CD4-positive, alpha-beta T cell (primary cell): ENCODE results near the gene STK32B. TPM values are rescaled to one million over a fixed set of nuclear protein-coding genes. Genes with fewer than 3 reads are reported as not detected.
A peak's percentile ranks its signal among the peaks of the same experiment; 100 is the strongest.
"Not testable (repeated sequence)": the region's sequence is repeated elsewhere in the genome, so short reads cannot be mapped to it uniquely, and the experiment has no call there.

Experiments used
- ATAC-seq: fragments of 200-7000 bp; cut with Tn5 transposase; one replicate; pipeline ENCODE4 v1.10.0; 2022; ENCODE audit warnings: mild to moderate bottlenecking; ENCODE audit not compliant: poor library complexity
- CTCF ChIA-PET: fragments of 350-600 bp; sonication (Branson Sonifier 250); formaldehyde crosslinking; loops from one replicate; lab custom pipeline; 2021; ENCODE audit warnings: antibody characterized with exemption, inconsistent platforms; lab: Charles Lee
- POLR2A ChIA-PET: fragments of 350-600 bp; sonication (Branson Sonifier 250); formaldehyde crosslinking; loops from one replicate; lab custom pipeline; 2021; ENCODE audit warnings: antibody characterized with exemption, inconsistent platforms; lab: Charles Lee
- DNase-seq, 14 experiments: peaks; one replicate each; pipeline ENCODE4 v3.0.0-alpha.2; 2013 to 2020; ENCODE audit warnings: mixed read lengths in 2 of 14
- H3K27ac ChIP-seq, 2 donors: one replicate each; pipeline versions ENCODE4 v1.5.1 to v1.7.0; 2013; ENCODE audit warnings: low read length in 2 of 2, low read depth in 1 of 2, mild to moderate bottlenecking in 1 of 2
- H3K27me3 ChIP-seq, 2 experiments: 1 replicate in 1 of 2; 2 replicates in 1 of 2; pipeline versions ENCODE4 v1.6.1 to v1.7.0; 2013; ENCODE audit warnings: low read length in 2 of 2, control low read depth in 1 of 2, mild to moderate bottlenecking in 1 of 2, moderate library complexity in 1 of 2; ENCODE audit not compliant: insufficient read depth in 2 of 2, control insufficient read depth in 1 of 2
- H3K36me3 ChIP-seq: one replicate; pipeline ENCODE4 v1.6.1; 2013; ENCODE audit warnings: low read length, control low read depth; ENCODE audit not compliant: insufficient read depth
- H3K4me1 ChIP-seq: one replicate; pipeline ENCODE4 v1.6.1; 2013; ENCODE audit warnings: low read length, control low read depth; ENCODE audit not compliant: insufficient read depth
- H3K4me3 ChIP-seq: one replicate; pipeline ENCODE4 v1.5.1; 2013; ENCODE audit warnings: mild to moderate bottlenecking, low read length, moderate library complexity
- H3K9me3 ChIP-seq, 2 experiments: 1 replicate in 1 of 2; 2 replicates in 1 of 2; pipeline versions ENCODE4 v1.6.1 to v1.7.0; 2013; ENCODE audit warnings: low read length in 2 of 2, mild to moderate bottlenecking in 2 of 2, control low read depth in 1 of 2, moderate library complexity in 1 of 2; ENCODE audit not compliant: control insufficient read depth in 1 of 2, insufficient read depth in 1 of 2
- H3K27ac Mint-ChIP-seq: one replicate; pipeline ENCODE4 v1.8.0; 2020; ENCODE audit warnings: mixed read lengths
- H3K27me3 Mint-ChIP-seq: one replicate; pipeline ENCODE4 v1.8.0; 2021; ENCODE audit warnings: mixed read lengths
- H3K36me3 Mint-ChIP-seq: one replicate; pipeline ENCODE4 v1.8.0; 2021; ENCODE audit warnings: low read depth, mixed read lengths
- H3K4me1 Mint-ChIP-seq: one replicate; pipeline ENCODE4 v1.8.0; 2021; ENCODE audit warnings: low read depth, mixed read lengths
- H3K4me3 Mint-ChIP-seq: one replicate; pipeline ENCODE4 v1.8.0; 2020; ENCODE audit warnings: mild to moderate bottlenecking, mixed read lengths
- H3K9me3 Mint-ChIP-seq: one replicate; pipeline ENCODE4 v1.8.0; 2020; ENCODE audit warnings: mixed read lengths
- intact Hi-C, 2 experiments: fragments of 100-400 bp; cut with DNase I in 1 of 2; cut with micrococcal nuclease in 1 of 2; formaldehyde crosslinking; loops; one replicate each; pipeline versions ENCODE4 v1.15.1 to v1.9.0; 2023 to 2025; cut with DNase I, micrococcal nuclease
- total RNA-seq, 174 experiments: library from RNA in 2 of 174; stranded (reverse) in 2 of 174; gene quantifications; one replicate each; pipeline ENCODE4 v1.2.3 and lab custom pipeline; 2021 to 2026
- TF ChIP-seq, protein P1 (sequence below): fragments of 200-600 bp; IDR thresholded peaks from one replicate; pipeline ENCODE4 v1.8.0; 2022; ENCODE audit warnings: antibody characterized with exemption, mild to moderate bottlenecking

The STK32B gene
- total RNA-seq, 2 experiments from 2014 or later: not detected

DNA sequence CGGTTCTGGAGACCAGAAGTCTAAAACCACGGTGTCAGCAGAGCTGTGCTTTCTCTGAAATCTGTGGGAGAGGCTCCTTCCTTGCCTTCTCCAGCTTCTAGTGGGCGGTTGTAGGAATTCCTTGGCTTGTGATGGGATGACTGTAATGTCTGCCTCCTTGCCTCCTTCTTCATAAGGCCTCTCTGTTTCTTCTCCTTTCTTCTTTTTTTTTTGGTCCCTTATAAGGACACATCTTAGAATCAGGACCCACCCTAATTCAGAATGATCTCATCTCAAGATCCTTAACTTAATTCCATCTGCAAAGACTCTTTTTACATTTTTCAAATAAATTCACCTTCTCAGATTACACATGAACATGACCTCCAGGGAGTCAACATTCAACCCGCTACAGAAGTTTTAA, 186.9 kb downstream of the STK32B start:
- ChIA-PET CTCF (no interaction called here), POLR2A (no interaction called here)
- ATAC-seq (no peak), DNase-seq (no peak)
- Histone ChIP-seq H3K9me3 (no peaks in the 10 kb centered on the region), H3K27ac (no peak overlapping the region), H3K4me1 (no peaks in the 10 kb centered on the region), H3K4me3 (no peak overlapping the region), H3K27me3 (no peaks in the 10 kb centered on the region), H3K36me3 (no peaks in the 10 kb centered on the region)
- H3K9me3 Mint-ChIP-seq: peaks cover 2% of the 10 kb centered on the region
- H3K27ac Mint-ChIP-seq: no peak overlapping the region
- H3K27me3 Mint-ChIP-seq: no peaks in the 10 kb centered on the region
- H3K36me3 Mint-ChIP-seq: no peaks in the 10 kb centered on the region
- H3K4me1 Mint-ChIP-seq: no peaks in the 10 kb centered on the region
- TF ChIP-seq, protein P1, sequence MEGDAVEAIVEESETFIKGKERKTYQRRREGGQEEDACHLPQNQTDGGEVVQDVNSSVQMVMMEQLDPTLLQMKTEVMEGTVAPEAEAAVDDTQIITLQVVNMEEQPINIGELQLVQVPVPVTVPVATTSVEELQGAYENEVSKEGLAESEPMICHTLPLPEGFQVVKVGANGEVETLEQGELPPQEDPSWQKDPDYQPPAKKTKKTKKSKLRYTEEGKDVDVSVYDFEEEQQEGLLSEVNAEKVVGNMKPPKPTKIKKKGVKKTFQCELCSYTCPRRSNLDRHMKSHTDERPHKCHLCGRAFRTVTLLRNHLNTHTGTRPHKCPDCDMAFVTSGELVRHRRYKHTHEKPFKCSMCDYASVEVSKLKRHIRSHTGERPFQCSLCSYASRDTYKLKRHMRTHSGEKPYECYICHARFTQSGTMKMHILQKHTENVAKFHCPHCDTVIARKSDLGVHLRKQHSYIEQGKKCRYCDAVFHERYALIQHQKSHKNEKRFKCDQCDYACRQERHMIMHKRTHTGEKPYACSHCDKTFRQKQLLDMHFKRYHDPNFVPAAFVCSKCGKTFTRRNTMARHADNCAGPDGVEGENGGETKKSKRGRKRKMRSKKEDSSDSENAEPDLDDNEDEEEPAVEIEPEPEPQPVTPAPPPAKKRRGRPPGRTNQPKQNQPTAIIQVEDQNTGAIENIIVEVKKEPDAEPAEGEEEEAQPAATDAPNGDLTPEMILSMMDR: no peak
- no peak overlapping the region for H3K4me3 Mint-ChIP-seq
- intact Hi-C loops: no loop called here

DNA sequence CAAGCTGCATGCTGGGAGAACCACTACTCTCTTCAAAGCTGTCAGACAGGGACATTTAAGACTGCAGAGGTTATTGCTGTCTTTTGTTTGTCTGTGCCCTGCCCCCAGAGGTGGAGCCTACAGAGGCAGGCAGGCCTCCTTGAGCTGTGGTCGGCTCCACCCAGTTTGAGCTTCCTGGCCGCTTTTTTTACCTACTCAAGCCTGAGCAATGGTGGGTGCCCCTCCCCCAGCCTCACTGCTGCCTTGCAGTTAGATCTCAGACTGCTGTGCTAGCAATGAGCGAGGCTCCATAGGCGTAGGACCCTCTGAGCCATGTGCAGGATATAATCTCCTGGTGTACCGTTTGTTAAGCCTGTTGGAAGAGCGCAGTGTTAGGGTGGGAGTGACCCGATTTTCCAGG, 195.8 kb downstream of the STK32B start:
- POLR2A ChIA-PET, H3K27ac Mint-ChIP-seq, CTCF ChIA-PET, H3K4me1 Mint-ChIP-seq, H3K4me3 ChIP-seq, H3K27me3 ChIP-seq, H3K36me3 Mint-ChIP-seq, H3K27ac ChIP-seq, intact Hi-C loops, H3K9me3 Mint-ChIP-seq, H3K4me1 ChIP-seq, ATAC-seq, H3K4me3 Mint-ChIP-seq, H3K9me3 ChIP-seq, H3K36me3 ChIP-seq: not testable (repeated sequence)
- peaks cover 10% of the 10 kb centered on the region for H3K27me3 Mint-ChIP-seq
- peak in 2 of 14 experiments; percentile 1 to 22 for DNase-seq

DNA sequence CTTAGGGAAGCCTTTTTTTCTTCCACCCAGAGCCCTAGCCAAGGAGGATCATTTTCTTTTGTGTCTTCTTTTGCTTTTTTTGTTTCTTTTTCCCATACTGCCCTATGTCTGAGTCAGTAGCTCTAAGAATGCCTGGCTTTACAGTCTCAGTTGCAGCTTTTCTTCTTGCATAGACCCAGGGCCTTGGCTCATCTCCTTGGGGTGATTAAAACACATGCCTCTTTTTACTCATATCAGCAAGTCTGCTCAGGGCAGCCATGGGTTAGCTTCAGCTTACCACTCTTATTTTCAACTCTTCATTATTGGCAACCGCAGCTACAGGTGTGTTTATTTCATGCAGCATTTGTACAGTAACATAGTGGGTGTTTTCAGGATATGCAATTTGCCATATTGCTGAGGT, 196.5 kb downstream of the STK32B start:
- Histone ChIP-seq H3K27me3 (no peaks in the 10 kb centered on the region), H3K4me3 (no peak overlapping the region), H3K9me3 (no peaks in the 10 kb centered on the region), H3K27ac (no peak overlapping the region), H3K4me1 (no peaks in the 10 kb centered on the region), H3K36me3 (no peaks in the 10 kb centered on the region)
- H3K27ac Mint-ChIP-seq: no peak overlapping the region
- ChIA-PET CTCF (no interaction called here), POLR2A (no interaction called here)
- DNase-seq (no peak), ATAC-seq (no peak)
- TF ChIP-seq, protein P1: no peak
- no peaks in the 10 kb centered on the region for H3K36me3 Mint-ChIP-seq
- intact Hi-C loops: no loop called here
- H3K9me3 Mint-ChIP-seq: peaks cover 4% of the 10 kb centered on the region
- H3K4me3 Mint-ChIP-seq: no peak overlapping the region
- H3K27me3 Mint-ChIP-seq: peaks cover 10% of the 10 kb centered on the region
- no peaks in the 10 kb centered on the region for H3K4me1 Mint-ChIP-seq

DNA sequence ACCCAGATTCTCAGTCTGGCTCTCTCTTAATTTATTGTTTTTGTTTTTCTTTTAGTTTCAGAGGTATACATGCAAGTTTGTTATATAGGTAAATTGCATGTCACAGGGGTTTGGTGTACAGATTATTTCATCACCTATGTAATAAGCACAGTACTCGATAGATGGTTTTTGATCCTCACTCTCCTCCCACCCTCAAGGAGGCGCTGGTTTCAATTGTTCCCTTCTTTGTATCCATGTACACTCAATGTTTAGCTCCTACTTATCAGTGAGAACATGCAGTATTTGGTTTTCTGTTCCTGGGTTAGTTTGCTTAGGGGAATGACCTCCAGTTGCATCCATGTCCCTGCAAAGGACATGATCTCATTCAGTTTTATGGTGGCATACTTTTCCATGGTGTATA, 198.4 kb downstream of the STK32B start:
- H3K36me3 Mint-ChIP-seq: no peaks in the 10 kb centered on the region
- H3K4me1 Mint-ChIP-seq: no peaks in the 10 kb centered on the region
- no peak overlapping the region for H3K4me3 Mint-ChIP-seq
- H3K36me3 ChIP-seq: no peaks in the 10 kb centered on the region
- no peak overlapping the region for H3K27ac ChIP-seq
- H3K4me1 ChIP-seq: no peaks in the 10 kb centered on the region
- DNase-seq: no peak
- TF ChIP-seq, protein P1: no peak
- no peak for ATAC-seq
- CTCF ChIA-PET: no interaction called here
- no peaks in the 10 kb centered on the region for H3K27me3 ChIP-seq
- H3K27me3 Mint-ChIP-seq: peaks cover 10% of the 10 kb centered on the region
- POLR2A ChIA-PET: no interaction called here
- H3K9me3 ChIP-seq: no peaks in the 10 kb centered on the region
- no peak overlapping the region for H3K4me3 ChIP-seq
- H3K27ac Mint-ChIP-seq: no peak overlapping the region
- intact Hi-C loops: loop anchor here in 1 of 2 experiments (10.0 kb wide), 1 partner anchor 885 kb away; no protein-coding TSS in a partner anchor
- peaks cover 4% of the 10 kb centered on the region for H3K9me3 Mint-ChIP-seq

DNA sequence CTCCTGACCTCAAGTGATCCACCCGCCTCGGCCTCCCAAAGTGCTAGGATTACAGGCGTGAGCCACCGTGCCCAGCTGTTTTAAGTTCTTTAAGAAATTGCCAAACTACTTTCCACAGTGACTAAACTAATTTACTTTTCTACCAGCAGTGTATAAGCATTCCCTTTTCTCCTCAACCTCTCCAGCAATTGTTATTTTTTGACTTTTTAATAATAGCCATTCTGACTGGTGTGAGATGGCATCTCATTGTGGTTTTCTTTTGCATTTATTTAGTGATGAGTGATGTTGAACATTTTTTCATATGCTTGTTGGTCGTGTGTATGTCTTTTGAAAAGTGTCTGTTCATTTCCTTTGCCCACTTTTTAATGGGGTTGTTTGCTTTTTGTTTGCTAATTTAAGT, 199.3 kb downstream of the STK32B start:
- intact Hi-C loops: loop anchor here in 1 of 2 experiments (10.0 kb wide), 1 partner anchor 886 kb away; no protein-coding TSS in a partner anchor
- H3K9me3 Mint-ChIP-seq, H3K36me3 ChIP-seq, H3K36me3 Mint-ChIP-seq, H3K4me1 Mint-ChIP-seq, ATAC-seq, H3K4me1 ChIP-seq, POLR2A ChIA-PET, H3K27ac ChIP-seq, CTCF ChIA-PET, H3K4me3 Mint-ChIP-seq, H3K27me3 ChIP-seq, H3K27ac Mint-ChIP-seq, H3K9me3 ChIP-seq, DNase-seq, H3K4me3 ChIP-seq: not testable (repeated sequence)
- peaks cover 10% of the 10 kb centered on the region for H3K27me3 Mint-ChIP-seq
